ENCODE measurements around the gene EPHB2. TPM values are rescaled to one million over a fixed set of nuclear protein-coding genes. Genes with fewer than 3 reads are reported as not detected.

EPHB2 gene
- total RNA-seq, 2 experiments from 2014 or later = 0.08 TPM; not detected in 1

GRCh38 chr1:22763487-22764200 is 53.0 kb downstream of the EPHB2 start:
- DNase-seq (no peak), ATAC-seq (ENCODE audit: poor library complexity) (no peak)
- no peaks in the 10 kb centered on the region for H3K9me3 Mint-ChIP-seq
- Histone ChIP-seq H3K36me3 (ENCODE audit: insufficient read depth, low read length) (no peaks in the 10 kb centered on the region), H3K4me3 (ENCODE audit: low read length) (no peak overlapping the region), H3K9me3 (ENCODE audit: control insufficient read depth in 1 of 2, insufficient read depth in 1 of 2, low read length in 2 of 2) (no peaks in the 10 kb centered on the region), H3K27ac (ENCODE audit: low read depth in 1 of 2, low read length in 2 of 2) (no peak overlapping the region), H3K27me3 (ENCODE audit: control insufficient read depth in 1 of 2, insufficient read depth in 2 of 2, low read length in 2 of 2) (no peaks in the 10 kb centered on the region), H3K4me1 (ENCODE audit: insufficient read depth, low read length) (no peaks in the 10 kb centered on the region)
- no peaks in the 10 kb centered on the region for H3K4me1 Mint-ChIP-seq (ENCODE audit: low read depth)
- no peak overlapping the region for H3K4me3 Mint-ChIP-seq
- ChIA-PET CTCF (no interaction called here), POLR2A (no interaction called here)
- no peaks in the 10 kb centered on the region for H3K27me3 Mint-ChIP-seq
- H3K27ac Mint-ChIP-seq = no peak overlapping the region
- TF ChIP-seq CTCF (IDR thresholded peaks at IDR 0.05) = no peak
- no peaks in the 10 kb centered on the region for H3K36me3 Mint-ChIP-seq (ENCODE audit: low read depth)
- intact Hi-C loops (cut with DNase I, micrococcal nuclease) = no loop called here

GRCh38 chr1:22767852-22768251 is 57.2 kb downstream of the EPHB2 start:
- no peaks in the 10 kb centered on the region for H3K36me3 ChIP-seq (ENCODE audit: insufficient read depth, low read length)
- H3K27ac Mint-ChIP-seq = no peak overlapping the region
- intact Hi-C loops (cut with DNase I, micrococcal nuclease) = no loop called here
- H3K4me1 ChIP-seq (ENCODE audit: insufficient read depth, low read length) = no peaks in the 10 kb centered on the region
- no peak for TF ChIP-seq CTCF (IDR thresholded peaks at IDR 0.05)
- H3K27me3 Mint-ChIP-seq = no peaks in the 10 kb centered on the region
- H3K4me3 Mint-ChIP-seq = no peak overlapping the region
- ChIA-PET POLR2A (no interaction called here), CTCF (no interaction called here)
- ATAC-seq (ENCODE audit: poor library complexity) = no peak
- H3K27me3 ChIP-seq (ENCODE audit: control insufficient read depth in 1 of 2, insufficient read depth in 2 of 2, low read length in 2 of 2) = no peaks in the 10 kb centered on the region
- DNase-seq = no peak
- H3K9me3 Mint-ChIP-seq = no peaks in the 10 kb centered on the region
- no peak overlapping the region for H3K27ac ChIP-seq (ENCODE audit: low read depth in 1 of 2, low read length in 2 of 2)
- H3K4me1 Mint-ChIP-seq (ENCODE audit: low read depth) = no peaks in the 10 kb centered on the region
- H3K4me3 ChIP-seq (ENCODE audit: low read length) = no peak overlapping the region
- H3K36me3 Mint-ChIP-seq (ENCODE audit: low read depth) = no peaks in the 10 kb centered on the region
- no peaks in the 10 kb centered on the region for H3K9me3 ChIP-seq (ENCODE audit: control insufficient read depth in 1 of 2, insufficient read depth in 1 of 2, low read length in 2 of 2)

GRCh38 chr1:22769932-22770331 is 59.3 kb downstream of the EPHB2 start:
- TF ChIP-seq CTCF (IDR thresholded peaks at IDR 0.05) = no peak
- no peak overlapping the region for H3K4me3 Mint-ChIP-seq
- no peak for DNase-seq
- Histone ChIP-seq H3K4me3 (ENCODE audit: low read length) (no peak overlapping the region), H3K9me3 (ENCODE audit: control insufficient read depth in 1 of 2, insufficient read depth in 1 of 2, low read length in 2 of 2) (no peaks in the 10 kb centered on the region), H3K27me3 (ENCODE audit: control insufficient read depth in 1 of 2, insufficient read depth in 2 of 2, low read length in 2 of 2) (no peaks in the 10 kb centered on the region), H3K4me1 (ENCODE audit: insufficient read depth, low read length) (no peaks in the 10 kb centered on the region), H3K36me3 (ENCODE audit: insufficient read depth, low read length) (no peaks in the 10 kb centered on the region), H3K27ac (ENCODE audit: low read depth in 1 of 2, low read length in 2 of 2) (no peak overlapping the region)
- no peaks in the 10 kb centered on the region for H3K36me3 Mint-ChIP-seq (ENCODE audit: low read depth)
- H3K4me1 Mint-ChIP-seq (ENCODE audit: low read depth) = no peaks in the 10 kb centered on the region
- no peak for ATAC-seq (ENCODE audit: poor library complexity)
- ChIA-PET CTCF (no interaction called here), POLR2A (no interaction called here)
- no peaks in the 10 kb centered on the region for H3K9me3 Mint-ChIP-seq
- H3K27me3 Mint-ChIP-seq = peaks cover 6% of the 10 kb centered on the region
- intact Hi-C loops (cut with DNase I, micrococcal nuclease) = no loop called here
- no peak overlapping the region for H3K27ac Mint-ChIP-seq
